HepG2 (cell line): ENCODE results near the gene SLC22A23. TPM values are rescaled to one million over a fixed set of nuclear protein-coding genes. Genes with fewer than 3 reads are reported as not detected.

Source experiments
- AGO1 ChIP-seq: fragments of 200-400 bp; formaldehyde crosslinking; IDR thresholded peaks from 2 replicates; pipeline ENCODE4 v1.6.1; 2017; ENCODE audit warnings: mild to moderate bottlenecking, low read depth, low read length, moderate library complexity; ENCODE audit not compliant: poor library complexity, severe bottlenecking
- ATF1 ChIP-seq: IDR thresholded peaks from 2 replicates; pipeline ENCODE4 v1.6.1; 2016; ENCODE audit warnings: mild to moderate bottlenecking, control low read depth
- ATF7 ChIP-seq, 2 experiments: fragments of 450-650 bp in 1 of 2; sonication (generic) in 1 of 2; formaldehyde crosslinking in 1 of 2; IDR thresholded peaks; 2 replicates each; pipeline versions ENCODE4 v1.4.0 to v1.6.1; 2016 to 2020; ENCODE audit warnings: antibody characterized with exemption in 1 of 2, mild to moderate bottlenecking in 1 of 2, missing genetic modification reagents in 1 of 2
- GTF2F1 ChIP-seq: fragments of 150-350 bp; IDR thresholded peaks from 2 replicates; pipeline ENCODE4 v1.6.1; 2014; ENCODE audit warnings: low read length
- KMT2A ChIP-seq: sonication (generic); formaldehyde crosslinking; IDR thresholded peaks from 2 replicates; pipeline ENCODE4 v1.4.0; 2020; ENCODE audit warnings: missing genetic modification reagents
- MBNL3 ChIP-seq: fragments of 250-450 bp; sonication (Bioruptor Pico); conservative IDR thresholded peaks from 2 replicates; pipeline ENCODE4 v1.8.0; 2022; ENCODE audit warnings: mild to moderate bottlenecking, inconsistent platforms
- MTF1 ChIP-seq: sonication (generic); formaldehyde crosslinking; IDR thresholded peaks from 2 replicates; pipeline ENCODE4 v1.5.0; 2020; ENCODE audit warnings: missing genetic modification reagents
- SMAD1 ChIP-seq: sonication (generic); formaldehyde crosslinking; IDR thresholded peaks from 2 replicates; pipeline ENCODE4 v1.4.0; 2020; ENCODE audit warnings: missing genetic modification reagents, low read depth, mild to moderate bottlenecking, borderline replicate concordance
- TBL1XR1 ChIP-seq: fragments of 150-350 bp; IDR thresholded peaks from 2 replicates; pipeline ENCODE4 v1.6.1; 2014; ENCODE audit warnings: borderline replicate concordance, low read length; ENCODE audit not compliant: partially characterized antibody
- ZBTB14 ChIP-seq: sonication (generic); formaldehyde crosslinking; IDR thresholded peaks from 2 replicates; pipeline ENCODE4 v1.4.0; 2020; ENCODE audit warnings: missing genetic modification reagents
- ZC3H4 ChIP-seq: sonication (generic); formaldehyde crosslinking; IDR thresholded peaks from 2 replicates; pipeline ENCODE4 v1.4.0; 2020; ENCODE audit warnings: missing genetic modification reagents, borderline replicate concordance
- ZNF414 ChIP-seq: sonication (generic); formaldehyde crosslinking; IDR thresholded peaks from 2 replicates; pipeline ENCODE4 v1.5.0; 2020; ENCODE audit warnings: missing genetic modification reagents
- ZNF615 ChIP-seq: sonication (generic); formaldehyde crosslinking; IDR thresholded peaks from 2 replicates; pipeline ENCODE4 v1.5.0; 2020; ENCODE audit warnings: mild to moderate bottlenecking, missing genetic modification reagents, borderline replicate concordance
- ZNF790 ChIP-seq: sonication (generic); formaldehyde crosslinking; IDR thresholded peaks from 2 replicates; pipeline ENCODE4 v1.8.0; 2022; ENCODE audit warnings: missing genetic modification reagents, mild to moderate bottlenecking, borderline replicate concordance
- polyA plus RNA-seq, 8 experiments: library from polyadenylated mRNA; depleted of rRNA in 3 of 8; stranded (reverse) in 7 of 8; unstranded in 1 of 8; fragments of >200 nt; fragmentation: Illumina TruSeq in 4 of 8; extraction: Trizol in 4 of 8; gene quantifications; 2 replicates each; pipeline versions ENCODE4 v1.2.1 to v1.2.3, GENCODE V29; 2011 to 2016; ENCODE audit warnings: low read depth in 4 of 8, missing spikeins in 1 of 8, mixed read lengths in 1 of 8; ENCODE audit not compliant: insufficient read depth in 1 of 8
- total RNA-seq, 5 experiments: library from RNA; depleted of rRNA; stranded (reverse); fragments of >200 nt; fragmentation: Illumina TruSeq; extraction: Trizol; gene quantifications; 2 replicates each; pipeline ENCODE4 v1.2.3, GENCODE V29; 2016; ENCODE audit warnings: low read depth in 1 of 5
- TF ChIP-seq, protein P1 (sequence below): sonication (generic); formaldehyde crosslinking; IDR thresholded peaks from 2 replicates; pipeline ENCODE4 v1.5.0; 2020; ENCODE audit warnings: mild to moderate bottlenecking, missing genetic modification reagents
- TF ChIP-seq, protein P2 (sequence below): sonication (generic); formaldehyde crosslinking; IDR thresholded peaks from 2 replicates; pipeline ENCODE4 v1.4.0; 2020; ENCODE audit warnings: missing genetic modification reagents
- TF ChIP-seq, protein P3 (sequence below): sonication (generic); formaldehyde crosslinking; IDR thresholded peaks from 2 replicates; pipeline ENCODE4 v1.5.0; 2020; ENCODE audit warnings: mild to moderate bottlenecking, missing genetic modification reagents

Gene SLC22A23
- total and polyA plus RNA-seq, 2 of the 13 experiments (the other 11 are each of a cell fraction or from before 2014, with no cell fraction given) = 11.8 to 17.5 TPM

GRCh38 chr6:3380344-3381232, 76.3 kb downstream of the SLC22A23 start (continued):
- TF ChIP-seq, protein P1, sequence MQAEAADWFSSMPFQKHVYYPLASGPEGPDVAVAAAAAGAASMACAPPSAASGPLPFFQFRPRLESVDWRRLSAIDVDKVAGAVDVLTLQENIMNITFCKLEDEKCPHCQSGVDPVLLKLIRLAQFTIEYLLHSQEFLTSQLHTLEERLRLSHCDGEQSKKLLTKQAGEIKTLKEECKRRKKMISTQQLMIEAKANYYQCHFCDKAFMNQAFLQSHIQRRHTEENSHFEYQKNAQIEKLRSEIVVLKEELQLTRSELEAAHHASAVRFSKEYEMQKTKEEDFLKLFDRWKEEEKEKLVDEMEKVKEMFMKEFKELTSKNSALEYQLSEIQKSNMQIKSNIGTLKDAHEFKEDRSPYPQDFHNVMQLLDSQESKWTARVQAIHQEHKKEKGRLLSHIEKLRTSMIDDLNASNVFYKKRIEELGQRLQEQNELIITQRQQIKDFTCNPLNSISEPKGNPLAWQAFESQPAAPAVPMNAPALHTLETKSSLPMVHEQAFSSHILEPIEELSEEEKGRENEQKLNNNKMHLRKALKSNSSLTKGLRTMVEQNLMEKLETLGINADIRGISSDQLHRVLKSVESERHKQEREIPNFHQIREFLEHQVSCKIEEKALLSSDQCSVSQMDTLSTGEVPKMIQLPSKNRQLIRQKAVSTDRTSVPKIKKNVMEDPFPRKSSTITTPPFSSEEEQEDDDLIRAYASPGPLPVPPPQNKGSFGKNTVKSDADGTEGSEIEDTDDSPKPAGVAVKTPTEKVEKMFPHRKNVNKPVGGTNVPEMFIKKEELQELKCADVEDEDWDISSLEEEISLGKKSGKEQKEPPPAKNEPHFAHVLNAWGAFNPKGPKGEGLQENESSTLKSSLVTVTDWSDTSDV (CRISPR knock-in tag) = peak; percentile 47; the same call in 1 of the 2 replicates
- TF ChIP-seq ZNF414 (CRISPR knock-in tag) (peak; percentile 93), ZC3H4 (CRISPR knock-in tag) (no peak), MBNL3 (CRISPR knock-in tag) (no peak), ATF7 (IDR thresholded peaks at IDR 0.05) (no peak), ATF7 (CRISPR knock-in tag; IDR thresholded peaks at IDR 0.05) (no peak), ZNF615 (no peak), ATF1 (CRISPR knock-in tag) (peak; percentile 58; the same call in 1 of the 2 replicates), ZBTB14 (no peak), GTF2F1 (no peak), TBL1XR1 (peak; percentile 92), KMT2A (CRISPR knock-in tag) (no peak), MTF1 (CRISPR knock-in tag) (no peak), SMAD1 (no peak), AGO1 (no peak), ZNF790 (0 out of 2 replicates have a peak, but pooled peaks have one; percentile 75)
- TF ChIP-seq, protein P2, sequence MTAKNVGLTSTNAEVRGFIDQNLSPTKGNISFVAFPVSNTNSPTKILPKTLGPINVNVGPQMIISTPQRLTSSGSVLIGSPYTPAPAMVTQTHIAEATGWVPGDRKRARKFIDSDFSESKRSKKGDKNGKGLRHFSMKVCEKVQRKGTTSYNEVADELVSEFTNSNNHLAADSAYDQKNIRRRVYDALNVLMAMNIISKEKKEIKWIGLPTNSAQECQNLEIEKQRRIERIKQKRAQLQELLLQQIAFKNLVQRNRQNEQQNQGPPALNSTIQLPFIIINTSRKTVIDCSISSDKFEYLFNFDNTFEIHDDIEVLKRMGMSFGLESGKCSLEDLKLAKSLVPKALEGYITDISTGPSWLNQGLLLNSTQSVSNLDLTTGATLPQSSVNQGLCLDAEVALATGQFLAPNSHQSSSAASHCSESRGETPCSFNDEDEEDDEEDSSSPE (CRISPR knock-in tag) = no peak; the same call in 1 of the 2 replicates
- TF ChIP-seq, protein P3, sequence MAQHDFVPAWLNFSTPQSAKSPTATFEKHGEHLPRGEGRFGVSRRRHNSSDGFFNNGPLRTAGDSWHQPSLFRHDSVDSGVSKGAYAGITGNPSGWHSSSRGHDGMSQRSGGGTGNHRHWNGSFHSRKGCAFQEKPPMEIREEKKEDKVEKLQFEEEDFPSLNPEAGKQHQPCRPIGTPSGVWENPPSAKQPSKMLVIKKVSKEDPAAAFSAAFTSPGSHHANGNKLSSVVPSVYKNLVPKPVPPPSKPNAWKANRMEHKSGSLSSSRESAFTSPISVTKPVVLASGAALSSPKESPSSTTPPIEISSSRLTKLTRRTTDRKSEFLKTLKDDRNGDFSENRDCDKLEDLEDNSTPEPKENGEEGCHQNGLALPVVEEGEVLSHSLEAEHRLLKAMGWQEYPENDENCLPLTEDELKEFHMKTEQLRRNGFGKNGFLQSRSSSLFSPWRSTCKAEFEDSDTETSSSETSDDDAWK (CRISPR knock-in tag) = no peak
